Measurements from ENCODE around the gene COX10. TPM values are rescaled to one million over a fixed set of nuclear protein-coding genes. Genes with fewer than 3 reads are reported as not detected.

COX10 gene
- total RNA-seq, 5 donors from 2014 or later (not counting 1 experiment from before 2014, with no cell fraction given): 14.8 to 18.0 (median 16.3) TPM

GRCh38 chr17:14207791-14208190 is 138.5 kb downstream of the COX10 start:
- Histone ChIP-seq H3K27me3 (replicated peaks in 1 of 2; ENCODE audit: control insufficient read depth in 2 of 2, extremely low read depth in 1 of 2, insufficient read depth in 2 of 2, low read length in 1 of 2) (no peaks in the 10 kb centered on the region), H3K27ac (ENCODE audit: low read length) (peak overlapping the region; percentile 10), H3K9me3 (no peaks in the 10 kb centered on the region), H3K4me1 (ENCODE audit: control insufficient read depth in 1 of 2, extremely low read depth in 1 of 2, insufficient read depth in 2 of 2, low read length in 2 of 2) (peaks cover 19 to 56% of the 10 kb centered on the region in 2 experiments), H3K36me3 (ENCODE audit: control insufficient read depth in 2 of 2, extremely low read depth in 1 of 2, insufficient read depth in 1 of 2, low read length in 1 of 2) (peaks cover 8 to 21% of the 10 kb centered on the region in 2 donors), H3K4me3 (ENCODE audit: control insufficient read depth in 1 of 2, extremely low read depth in 1 of 2, low read length in 1 of 2) (no peak overlapping the region)
- 100% methylated on average over 1 of the region's 5 CpGs for WGBS (ENCODE audit: insufficient coverage)
- ChIA-PET CTCF (no interaction called here), POLR2A (interaction anchor here in 1 of 2 donors (0.6 kb wide), 1 partner anchor 176 kb away, joined by 3 read pairs; no protein-coding TSS in a partner anchor)
- ATAC-seq (replicated peaks in 1 of 4) (no peak), DNase-seq (no peak)
- Mint-ChIP-seq H3K4me1 (peaks cover 59 to 61% (median 60%) of the 10 kb centered on the region in 3 donors), H3K4me3 (peak overlapping the region in 1 of 3 donors; percentile 33), H3K36me3 (peaks cover 45% of the 10 kb centered on the region), H3K27me3 (no peaks in the 10 kb centered on the region), H3K27ac (peak overlapping the region; percentile 9 to 87), H3K9me3 (no peaks in the 10 kb centered on the region)

GRCh38 chr17:14209215-14209614 is 139.9 kb downstream of the COX10 start:
- no peaks in the 10 kb centered on the region for H3K27me3 ChIP-seq (replicated peaks in 1 of 2; ENCODE audit: control insufficient read depth in 2 of 2, extremely low read depth in 1 of 2, insufficient read depth in 2 of 2, low read length in 1 of 2)
- POLR2A ChIA-PET: no interaction called here
- no peak overlapping the region for H3K27ac Mint-ChIP-seq
- H3K4me1 Mint-ChIP-seq: peaks cover 46 to 55% (median 47%) of the 10 kb centered on the region in 3 donors
- H3K4me3 ChIP-seq (ENCODE audit: control insufficient read depth in 1 of 2, extremely low read depth in 1 of 2, low read length in 1 of 2): no peak overlapping the region
- CTCF ChIA-PET: no interaction called here
- DNase-seq: no peak
- WGBS (ENCODE audit: insufficient coverage): no CpG with 5 or more reads among the region's 3 CpGs
- H3K36me3 ChIP-seq (ENCODE audit: control insufficient read depth in 2 of 2, extremely low read depth in 1 of 2, insufficient read depth in 1 of 2, low read length in 1 of 2): peaks cover 8 to 21% of the 10 kb centered on the region in 2 donors
- ATAC-seq (replicated peaks in 1 of 4): no peak
- H3K27me3 Mint-ChIP-seq: no peaks in the 10 kb centered on the region
- H3K9me3 Mint-ChIP-seq: no peaks in the 10 kb centered on the region
- no peak overlapping the region for H3K27ac ChIP-seq (ENCODE audit: low read length)
- no peak overlapping the region for H3K4me3 Mint-ChIP-seq
- no peaks in the 10 kb centered on the region for H3K9me3 ChIP-seq
- H3K36me3 Mint-ChIP-seq: peaks cover 53% of the 10 kb centered on the region
- peaks cover 5 to 42% of the 10 kb centered on the region in 2 experiments for H3K4me1 ChIP-seq (ENCODE audit: control insufficient read depth in 1 of 2, extremely low read depth in 1 of 2, insufficient read depth in 2 of 2, low read length in 2 of 2)

GRCh38 chr17:14211246-14211645 is 141.9 kb downstream of the COX10 start:
- no peaks in the 10 kb centered on the region for H3K27me3 Mint-ChIP-seq
- 66% methylated on average over 3 of the region's 4 CpGs for WGBS (ENCODE audit: insufficient coverage)
- Histone ChIP-seq H3K4me1 (ENCODE audit: control insufficient read depth in 1 of 2, extremely low read depth in 1 of 2, insufficient read depth in 2 of 2, low read length in 2 of 2) (peaks cover 0 to 22% of the 10 kb centered on the region in 2 experiments), H3K4me3 (ENCODE audit: control insufficient read depth in 1 of 2, extremely low read depth in 1 of 2, low read length in 1 of 2) (no peak overlapping the region), H3K36me3 (ENCODE audit: control insufficient read depth in 2 of 2, extremely low read depth in 1 of 2, insufficient read depth in 1 of 2, low read length in 1 of 2) (peaks cover 8 to 21% of the 10 kb centered on the region in 2 donors), H3K27me3 (replicated peaks in 1 of 2; ENCODE audit: control insufficient read depth in 2 of 2, extremely low read depth in 1 of 2, insufficient read depth in 2 of 2, low read length in 1 of 2) (no peaks in the 10 kb centered on the region), H3K9me3 (no peaks in the 10 kb centered on the region), H3K27ac (ENCODE audit: low read length) (no peak overlapping the region)
- peaks cover 26 to 35% (median 27%) of the 10 kb centered on the region in 3 donors for H3K4me1 Mint-ChIP-seq
- H3K36me3 Mint-ChIP-seq: peaks cover 51% of the 10 kb centered on the region
- no peaks in the 10 kb centered on the region for H3K9me3 Mint-ChIP-seq
- DNase-seq (peak in 1 of 35 experiments; percentile 34), ATAC-seq (replicated peaks in 1 of 4) (no peak)
- ChIA-PET CTCF (interaction anchor here in 1 of 2 donors (0.9 kb wide), 1 partner anchor 91 kb away, joined by 3 read pairs; no protein-coding TSS in a partner anchor), POLR2A (no interaction called here)
- H3K27ac Mint-ChIP-seq: no peak overlapping the region
- H3K4me3 Mint-ChIP-seq: no peak overlapping the region

DNA sequence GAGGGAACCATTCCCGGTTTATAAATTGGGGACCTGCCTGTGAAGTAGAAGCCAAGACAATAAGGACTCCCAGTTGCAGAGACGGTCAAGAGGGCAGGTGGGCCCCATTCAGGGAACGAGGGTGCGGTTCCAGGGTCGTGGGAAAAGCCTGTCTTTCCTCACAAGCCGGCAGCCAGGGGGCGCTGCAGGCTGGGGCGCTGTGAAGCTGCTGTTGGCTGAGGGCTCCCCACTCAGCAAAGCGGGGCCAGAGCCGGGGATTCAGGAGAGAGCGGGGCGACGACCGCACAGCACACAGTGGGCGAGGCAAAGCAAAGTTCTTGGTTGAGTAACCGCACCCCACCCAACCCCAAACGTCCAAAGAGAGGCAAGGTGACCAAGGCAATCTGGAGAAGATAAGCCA is 142.5 kb downstream of the COX10 start:
- POLR2A ChIA-PET: no interaction called here

GRCh38 chr17:14212401-14212800 is 143.1 kb downstream of the COX10 start:
- H3K27ac Mint-ChIP-seq: no peak overlapping the region
- peaks cover 52% of the 10 kb centered on the region for H3K36me3 Mint-ChIP-seq
- H3K9me3 Mint-ChIP-seq: no peaks in the 10 kb centered on the region
- Histone ChIP-seq H3K9me3 (no peaks in the 10 kb centered on the region), H3K4me1 (ENCODE audit: control insufficient read depth in 1 of 2, extremely low read depth in 1 of 2, insufficient read depth in 2 of 2, low read length in 2 of 2) (peaks cover 0 to 13% of the 10 kb centered on the region in 2 experiments), H3K27ac (ENCODE audit: low read length) (no peak overlapping the region), H3K27me3 (replicated peaks in 1 of 2; ENCODE audit: control insufficient read depth in 2 of 2, extremely low read depth in 1 of 2, insufficient read depth in 2 of 2, low read length in 1 of 2) (no peaks in the 10 kb centered on the region), H3K36me3 (ENCODE audit: control insufficient read depth in 2 of 2, extremely low read depth in 1 of 2, insufficient read depth in 1 of 2, low read length in 1 of 2) (peaks cover 4 to 15% of the 10 kb centered on the region in 2 donors), H3K4me3 (ENCODE audit: control insufficient read depth in 1 of 2, extremely low read depth in 1 of 2, low read length in 1 of 2) (no peak overlapping the region)
- CTCF ChIA-PET: interaction anchor here (0.6 to 1.0 kb wide), 4 partner anchors 89 to 710 kb away, joined by 3 to 4 read pairs (median 3); no protein-coding TSS in a partner anchor
- no peaks in the 10 kb centered on the region for H3K27me3 Mint-ChIP-seq
- H3K4me1 Mint-ChIP-seq: peaks cover 16 to 30% (median 20%) of the 10 kb centered on the region in 3 donors
- DNase-seq: no peak
- POLR2A ChIA-PET: no interaction called here
- H3K4me3 Mint-ChIP-seq: no peak overlapping the region
- no peak for ATAC-seq (replicated peaks in 1 of 4)
- WGBS (ENCODE audit: insufficient coverage): 96% methylated on average over 9 of the region's 12 CpGs

More for the DNA sequence above, 142.5 kb downstream of the COX10 start:
- no peaks in the 10 kb centered on the region for H3K9me3 Mint-ChIP-seq
- ATAC-seq (replicated peaks in 1 of 4) (peak in 2 of 4 experiments; percentile 37 to 63), DNase-seq (peak in 21 of 35 experiments; percentile 11 to 71 (median 44))
- H3K27me3 Mint-ChIP-seq: no peaks in the 10 kb centered on the region
- WGBS (ENCODE audit: insufficient coverage): 59% methylated on average over 15 of the region's 17 CpGs
- peaks cover 54% of the 10 kb centered on the region for H3K36me3 Mint-ChIP-seq
- Histone ChIP-seq H3K9me3 (no peaks in the 10 kb centered on the region), H3K36me3 (ENCODE audit: control insufficient read depth in 2 of 2, extremely low read depth in 1 of 2, insufficient read depth in 1 of 2, low read length in 1 of 2) (peaks cover 6 to 21% of the 10 kb centered on the region in 2 donors), H3K27me3 (replicated peaks in 1 of 2; ENCODE audit: control insufficient read depth in 2 of 2, extremely low read depth in 1 of 2, insufficient read depth in 2 of 2, low read length in 1 of 2) (no peaks in the 10 kb centered on the region), H3K27ac (ENCODE audit: low read length) (no peak overlapping the region), H3K4me1 (ENCODE audit: control insufficient read depth in 1 of 2, extremely low read depth in 1 of 2, insufficient read depth in 2 of 2, low read length in 2 of 2) (peaks cover 0 to 16% of the 10 kb centered on the region in 2 experiments), H3K4me3 (ENCODE audit: control insufficient read depth in 1 of 2, extremely low read depth in 1 of 2, low read length in 1 of 2) (no peak overlapping the region)
- H3K27ac Mint-ChIP-seq: no peak overlapping the region
- peak overlapping the region in 1 of 3 donors; percentile 27 for H3K4me3 Mint-ChIP-seq
- CTCF ChIA-PET: interaction anchor here (0.6 to 1.0 kb wide), 4 partner anchors 90 to 711 kb away, joined by 3 to 4 read pairs (median 3); no protein-coding TSS in a partner anchor
- peaks cover 22 to 31% (median 23%) of the 10 kb centered on the region in 3 donors for H3K4me1 Mint-ChIP-seq

- H3K4me3 Mint-ChIP-seq: no peak overlapping the region
- DNase-seq (no peak), ATAC-seq (replicated peaks in 1 of 4) (no peak)
- peaks cover 38% of the 10 kb centered on the region for H3K36me3 Mint-ChIP-seq
- Histone ChIP-seq H3K9me3 (no peaks in the 10 kb centered on the region), H3K27me3 (replicated peaks in 1 of 2; ENCODE audit: control insufficient read depth in 2 of 2, extremely low read depth in 1 of 2, insufficient read depth in 2 of 2, low read length in 1 of 2) (no peaks in the 10 kb centered on the region), H3K4me1 (ENCODE audit: control insufficient read depth in 1 of 2, extremely low read depth in 1 of 2, insufficient read depth in 2 of 2, low read length in 2 of 2) (peaks cover 0 to 10% of the 10 kb centered on the region in 2 experiments), H3K27ac (ENCODE audit: low read length) (no peak overlapping the region), H3K36me3 (ENCODE audit: control insufficient read depth in 2 of 2, extremely low read depth in 1 of 2, insufficient read depth in 1 of 2, low read length in 1 of 2) (peaks cover 0 to 5% of the 10 kb centered on the region in 2 donors), H3K4me3 (ENCODE audit: control insufficient read depth in 1 of 2, extremely low read depth in 1 of 2, low read length in 1 of 2) (no peak overlapping the region)
- H3K4me1 Mint-ChIP-seq: peaks cover 13 to 27% (median 13%) of the 10 kb centered on the region in 3 donors
- ChIA-PET POLR2A (no interaction called here), CTCF (interaction anchor here in 1 of 2 donors (0.7 kb wide), 1 partner anchor 213 kb away, joined by 3 read pairs; no protein-coding TSS in a partner anchor)
- WGBS (ENCODE audit: insufficient coverage): no CpG with 5 or more reads among the region's 2 CpGs
- no peaks in the 10 kb centered on the region for H3K27me3 Mint-ChIP-seq
- H3K27ac Mint-ChIP-seq: no peak overlapping the region
- no peaks in the 10 kb centered on the region for H3K9me3 Mint-ChIP-seq
Observed at GRCh38 chr17:14214271-14214670, 145.0 kb downstream of the COX10 start.

All from T-cell (primary cell).